HG02970 (cell line): ENCODE measurements around the gene SLC28A1.
"Not testable (repeated sequence)": the region's sequence is repeated elsewhere in the genome, so short reads cannot be mapped to it uniquely, and the experiment has no call there.

Experiments used
- ATAC-seq: cut with Tn5 transposase; IDR thresholded peaks from one replicate; pipeline ENCODE4 v1.9.1; 2021; ENCODE audit warnings: mild to moderate bottlenecking, moderate library complexity, moderate number of reproducible peaks; ENCODE audit not compliant: unreplicated experiment, low FRiP score

The SLC28A1 gene, protein sequence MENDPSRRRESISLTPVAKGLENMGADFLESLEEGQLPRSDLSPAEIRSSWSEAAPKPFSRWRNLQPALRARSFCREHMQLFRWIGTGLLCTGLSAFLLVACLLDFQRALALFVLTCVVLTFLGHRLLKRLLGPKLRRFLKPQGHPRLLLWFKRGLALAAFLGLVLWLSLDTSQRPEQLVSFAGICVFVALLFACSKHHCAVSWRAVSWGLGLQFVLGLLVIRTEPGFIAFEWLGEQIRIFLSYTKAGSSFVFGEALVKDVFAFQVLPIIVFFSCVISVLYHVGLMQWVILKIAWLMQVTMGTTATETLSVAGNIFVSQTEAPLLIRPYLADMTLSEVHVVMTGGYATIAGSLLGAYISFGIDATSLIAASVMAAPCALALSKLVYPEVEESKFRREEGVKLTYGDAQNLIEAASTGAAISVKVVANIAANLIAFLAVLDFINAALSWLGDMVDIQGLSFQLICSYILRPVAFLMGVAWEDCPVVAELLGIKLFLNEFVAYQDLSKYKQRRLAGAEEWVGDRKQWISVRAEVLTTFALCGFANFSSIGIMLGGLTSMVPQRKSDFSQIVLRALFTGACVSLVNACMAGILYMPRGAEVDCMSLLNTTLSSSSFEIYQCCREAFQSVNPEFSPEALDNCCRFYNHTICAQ

GRCh38 chr15:84883916-84884781 lies at the start of gene SLC28A1:
TSS of gene SLC28A1 (plus strand) at chr15:84884662. CDS start at chr15:84887761, 3,099 bp downstream.
- no peak for ATAC-seq

DNA sequence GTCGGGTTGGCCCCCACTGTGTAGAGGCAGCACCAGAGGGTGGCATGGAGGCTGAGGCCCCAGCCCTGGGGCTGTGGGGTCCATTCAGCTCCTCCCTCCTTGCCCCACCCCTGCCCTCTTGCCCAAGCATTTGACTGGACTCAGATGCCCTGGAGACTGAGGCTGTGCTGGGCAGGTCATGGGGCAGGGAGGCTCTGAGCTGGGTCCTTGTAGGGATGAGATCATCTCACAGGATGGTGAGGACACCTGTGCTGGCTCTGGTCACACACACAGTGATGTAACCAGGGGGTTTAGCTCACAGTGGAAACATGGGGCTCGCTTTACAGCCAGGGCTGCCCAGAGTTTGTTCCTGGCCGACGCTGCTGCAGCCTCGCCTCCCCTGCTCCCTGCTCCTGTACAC lies 49.5 kb upstream of the SLC28A1 start:
- ATAC-seq: no peak

DNA sequence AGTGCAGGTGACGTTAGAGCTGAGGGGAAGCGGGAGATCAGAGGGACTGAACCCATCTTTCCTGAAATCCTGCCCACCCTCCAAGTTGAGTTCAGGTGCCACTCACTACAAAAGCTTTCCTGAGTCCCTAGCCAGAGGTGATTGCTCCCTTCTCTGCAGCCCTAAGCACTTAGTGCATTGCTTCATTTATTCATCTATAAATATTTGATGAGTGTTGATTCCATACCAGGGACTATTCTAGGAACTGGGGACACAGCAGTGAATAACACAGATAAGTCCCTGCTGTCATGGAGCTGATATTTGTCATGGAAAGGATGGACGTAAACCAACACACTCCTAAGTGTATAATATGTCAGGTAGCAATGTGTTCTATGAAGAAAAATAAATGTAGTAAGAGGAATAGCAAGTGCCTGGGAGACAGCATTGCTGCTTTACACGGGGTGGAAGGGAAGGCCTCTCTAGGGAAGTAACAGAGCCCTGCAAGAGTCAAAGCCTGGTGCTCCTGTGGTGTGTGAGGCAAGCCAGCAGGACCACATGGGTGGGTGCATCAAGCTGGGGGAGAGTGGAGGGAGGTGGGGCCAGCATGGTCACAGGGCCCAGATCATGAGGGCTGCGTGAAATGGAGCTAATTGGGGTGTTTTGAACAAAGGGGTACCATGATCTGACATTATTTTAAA lies 48.7 kb upstream of the SLC28A1 start:
- ATAC-seq: no peak

DNA sequence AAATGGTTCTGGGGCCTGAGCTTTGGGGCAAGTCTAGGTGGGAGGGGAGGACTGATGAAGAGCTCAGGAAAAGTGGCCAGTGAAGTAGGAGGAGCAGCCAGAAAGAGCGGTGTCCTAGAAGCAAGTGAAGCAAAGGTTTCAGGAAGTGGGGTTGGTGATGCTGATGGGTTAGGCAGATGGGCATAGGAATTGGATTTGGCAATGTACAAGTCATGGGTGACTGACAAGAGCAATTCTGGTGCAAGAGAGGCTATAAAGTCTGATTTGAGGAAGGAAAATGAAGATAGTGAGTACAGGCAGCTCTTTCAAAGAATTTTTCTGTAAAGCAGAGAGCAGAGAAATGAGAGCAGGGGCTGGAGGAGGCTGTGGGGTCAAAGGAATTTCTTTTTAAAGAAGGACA lies 47.6 kb upstream of the SLC28A1 start:
- ATAC-seq: no peak

DNA sequence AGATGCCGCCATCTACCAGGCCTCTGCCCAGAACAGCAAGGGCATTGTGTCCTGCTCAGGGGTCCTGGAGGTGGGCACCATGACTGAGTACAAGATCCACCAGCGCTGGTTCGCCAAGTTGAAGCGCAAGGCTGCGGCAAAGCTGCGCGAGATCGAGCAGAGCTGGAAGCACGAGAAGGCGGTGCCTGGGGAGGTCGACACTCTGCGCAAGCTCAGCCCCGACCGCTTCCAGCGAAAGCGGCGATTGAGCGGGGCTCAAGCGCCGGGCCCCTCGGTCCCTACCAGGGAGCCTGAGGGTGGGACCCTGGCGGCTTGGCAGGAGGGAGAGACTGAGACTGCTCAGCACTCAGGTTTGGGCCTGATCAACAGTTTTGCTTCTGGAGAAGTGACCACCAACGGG lies 44.7 kb upstream of the SLC28A1 start:
- no peak for ATAC-seq

GRCh38 chr15:84840255-84840654 lies 44.2 kb upstream of the SLC28A1 start:
- no peak for ATAC-seq

DNA sequence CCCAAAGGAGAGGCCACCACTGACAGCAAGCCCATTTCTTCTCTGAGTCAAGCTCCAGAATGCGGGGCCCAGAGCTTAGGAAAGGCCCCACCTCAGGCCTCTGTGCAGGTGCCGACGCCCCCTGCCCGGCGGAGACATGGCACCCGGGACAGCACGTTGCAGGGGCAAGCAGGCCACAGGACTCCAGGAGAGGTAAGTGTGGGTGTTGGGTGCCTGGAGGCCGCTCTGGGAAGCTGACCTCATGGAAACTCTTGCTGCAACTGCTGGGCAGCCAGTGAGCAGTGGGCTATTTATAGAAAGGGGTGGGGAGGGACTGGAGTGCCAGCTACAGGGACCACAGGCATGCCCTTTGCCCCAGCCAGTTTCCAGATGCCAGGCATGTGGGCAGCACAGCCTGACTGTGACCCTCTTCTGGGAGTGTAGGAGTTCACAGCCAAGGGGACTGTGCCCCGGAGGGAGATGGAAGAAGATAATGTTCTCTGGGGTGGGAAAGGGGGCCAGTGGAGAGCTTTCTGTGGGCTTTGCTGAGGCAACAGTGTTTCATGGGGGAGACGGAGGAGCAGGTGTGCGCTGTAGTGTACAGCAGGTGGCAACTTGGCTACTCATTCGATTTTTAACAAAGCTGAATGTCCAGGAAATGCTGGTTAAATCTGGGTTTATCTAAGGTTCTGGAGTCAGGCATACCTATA lies 43.6 kb upstream of the SLC28A1 start:
- ATAC-seq: no peak

DNA sequence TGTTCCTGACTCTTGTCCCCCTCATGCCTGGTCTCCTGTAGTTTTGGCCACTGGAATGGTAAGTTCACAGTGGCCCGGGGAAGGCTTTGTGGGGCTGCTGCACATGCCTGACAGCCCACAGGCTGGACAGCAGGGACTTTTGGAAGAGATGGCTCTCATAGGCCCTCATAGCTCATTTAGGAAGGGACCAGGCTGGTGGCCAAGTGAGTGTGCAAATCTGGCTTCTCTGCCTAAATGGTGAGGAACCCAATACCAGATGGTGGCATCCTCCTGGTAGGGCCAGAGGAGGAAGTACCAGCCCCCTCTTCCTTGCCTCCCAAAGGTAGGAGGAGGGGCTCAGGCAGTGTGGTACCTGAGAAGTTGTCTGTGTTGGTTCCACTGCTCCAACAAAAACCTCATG lies 41.7 kb upstream of the SLC28A1 start:
- no peak for ATAC-seq

GRCh38 chr15:84844964-84845363 lies 39.5 kb upstream of the SLC28A1 start:
- no peak for ATAC-seq

GRCh38 chr15:84845631-84846030 lies 38.8 kb upstream of the SLC28A1 start:
- not testable (repeated sequence) for ATAC-seq

GRCh38 chr15:84846269-84846668 lies 38.2 kb upstream of the SLC28A1 start:
- no peak for ATAC-seq

GRCh38 chr15:84847382-84847781 lies 37.1 kb upstream of the SLC28A1 start:
- no peak for ATAC-seq

- ATAC-seq: no peak
These were observed 32.2 kb upstream of the SLC28A1 start for GRCh38 chr15:84852212-84852611.

DNA sequence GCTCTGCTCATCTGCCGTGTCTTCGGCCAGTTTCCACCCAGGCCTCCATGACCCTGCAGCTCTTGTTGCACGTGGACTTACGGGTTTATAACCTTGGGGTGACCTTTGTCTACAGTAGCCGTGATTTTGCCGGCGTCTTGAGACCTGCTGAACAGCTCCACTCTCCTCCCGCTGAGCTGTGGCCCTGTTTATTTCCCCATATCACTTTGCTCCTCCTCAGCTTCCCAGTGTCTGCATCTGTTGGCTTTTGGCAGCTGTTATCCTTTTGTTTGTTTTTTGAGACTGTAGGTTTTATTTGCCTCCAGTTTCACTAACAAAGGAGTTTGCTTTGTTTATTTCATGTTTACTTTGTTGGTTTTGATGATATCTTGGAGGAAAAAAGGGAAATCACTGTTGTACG lies 29.3 kb upstream of the SLC28A1 start:
- no peak for ATAC-seq

GRCh38 chr15:84855765-84856164 lies 28.7 kb upstream of the SLC28A1 start:
- no peak for ATAC-seq

- ATAC-seq: no peak
These were observed 27.6 kb upstream of the SLC28A1 start for GRCh38 chr15:84856731-84857417.

DNA sequence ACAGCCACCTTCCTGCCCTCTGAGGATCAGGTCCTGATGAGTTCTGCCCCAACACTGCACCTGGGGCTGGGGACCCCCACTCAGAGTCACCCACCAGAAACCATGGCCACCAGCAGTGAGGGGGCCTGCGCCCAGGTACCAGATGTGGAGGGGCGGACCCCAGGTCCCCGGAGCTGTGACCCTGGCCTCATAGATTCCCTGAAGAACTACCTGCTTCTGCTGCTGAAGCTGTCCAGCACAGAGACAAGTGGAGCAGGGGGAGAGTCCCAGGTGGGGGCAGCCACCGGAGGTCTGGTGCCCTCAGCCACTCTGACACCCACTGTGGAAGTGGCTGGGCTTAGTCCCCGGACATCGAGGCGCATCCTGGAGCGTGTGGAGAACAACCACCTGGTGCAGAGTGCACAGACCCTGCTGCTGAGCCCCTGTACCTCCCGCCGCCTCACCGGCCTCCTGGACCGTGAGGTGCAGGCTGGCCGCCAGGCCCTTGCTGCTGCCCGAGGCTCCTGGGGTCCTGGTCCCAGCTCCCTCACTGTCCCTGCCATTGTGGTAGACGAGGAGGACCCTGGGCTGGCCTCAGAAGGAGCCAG lies 27.0 kb upstream of the SLC28A1 start:
- ATAC-seq: no peak

DNA sequence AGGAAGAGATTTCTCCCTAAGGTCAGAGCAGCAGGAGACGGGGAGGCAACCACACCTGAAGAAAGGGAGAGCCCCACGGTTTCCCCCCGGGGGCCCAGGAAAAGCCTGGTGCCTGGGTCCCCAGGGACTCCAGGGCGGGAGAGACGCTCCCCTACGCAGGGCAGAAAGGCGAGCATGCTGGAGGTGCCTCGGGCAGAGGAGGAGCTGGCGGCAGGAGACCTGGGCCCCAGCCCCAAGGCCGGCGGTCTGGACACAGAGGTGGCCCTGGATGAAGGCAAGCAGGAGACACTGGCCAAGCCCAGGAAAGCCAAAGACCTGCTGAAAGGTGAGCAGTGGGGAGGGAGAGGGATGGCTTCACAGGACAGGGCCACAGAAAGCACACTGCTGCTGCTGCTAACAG lies 26.2 kb upstream of the SLC28A1 start:
- ATAC-seq: no peak

DNA sequence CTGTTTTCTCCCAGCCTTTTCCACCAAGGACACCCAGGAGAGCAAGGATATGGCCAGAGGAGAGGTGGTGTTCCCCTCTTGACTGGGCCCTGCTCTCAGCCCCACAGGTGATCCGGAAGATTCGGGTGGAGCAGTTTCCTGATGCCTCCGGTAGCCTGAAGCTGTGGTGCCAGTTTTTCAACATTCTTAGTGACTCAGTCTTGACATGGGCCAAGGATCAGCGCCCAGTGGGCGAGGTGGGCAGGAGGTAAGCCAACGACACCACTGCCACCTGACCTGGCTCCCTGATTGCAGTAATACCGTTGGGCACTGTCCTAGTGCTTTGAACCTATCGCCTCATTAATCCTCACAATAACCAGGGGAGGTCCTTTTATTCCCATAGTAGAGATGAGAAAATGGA lies 25.3 kb upstream of the SLC28A1 start:
- ATAC-seq: no peak
